Neural cell (in vitro differentiated cells): Measurements from ENCODE around the gene STUM.

Source experiments
- CTCF ChIP-seq: fragments of 450-650 bp; IDR thresholded peaks from 2 replicates; pipeline ENCODE4 v1.5.1; 2014; ENCODE audit warnings: antibody characterized with exemption, mild to moderate bottlenecking, moderate library complexity; ENCODE audit not compliant: poor library complexity, severe bottlenecking
- EP300 ChIP-seq: fragments of 450-650 bp; conservative IDR thresholded peaks from 2 replicates; pipeline ENCODE4 v1.6.1; 2014; ENCODE audit warnings: antibody characterized with exemption, mild to moderate bottlenecking, moderate library complexity; ENCODE audit not compliant: poor library complexity, severe bottlenecking
- EZH2 ChIP-seq: fragments of 200-600, 300-800 bp; shearing (Covaris generic), sonication (generic); IDR thresholded peaks from 2 replicates; pipeline ENCODE4 v1.6.1; 2014; ENCODE audit warnings: antibody characterized with exemption, low read length, borderline replicate concordance, mild to moderate bottlenecking; ENCODE audit not compliant: insufficient read depth, poor library complexity, severe bottlenecking
- POLR2AphosphoS5 ChIP-seq: IDR thresholded peaks from 2 replicates; pipeline ENCODE4 v1.6.1; 2012
- RAD21 ChIP-seq: fragments of 450-650 bp; conservative IDR thresholded peaks from 2 replicates; pipeline ENCODE4 v1.6.1; 2014; ENCODE audit warnings: antibody characterized with exemption, mild to moderate bottlenecking, moderate library complexity
- REST ChIP-seq: IDR thresholded peaks from 2 replicates; pipeline ENCODE4 v1.6.1; 2012; ENCODE audit warnings: borderline replicate concordance
- SMC3 ChIP-seq: fragments of 450-650 bp; conservative IDR thresholded peaks from 2 replicates; pipeline ENCODE4 v1.6.1; 2014; ENCODE audit warnings: antibody characterized with exemption, mild to moderate bottlenecking, moderate library complexity; ENCODE audit not compliant: poor library complexity
- TAF1 ChIP-seq: IDR thresholded peaks from 2 replicates; pipeline ENCODE4 v1.6.1; 2012; ENCODE audit warnings: low read depth

GRCh38 chr1:226571893-226572292 lies 23.3 kb downstream of the STUM start:
- TF ChIP-seq CTCF (no peak), RAD21 (no peak), EZH2 (no peak), POLR2AphosphoS5 (no peak), TAF1 (no peak), EP300 (no peak), SMC3 (no peak), REST (no peak)
